Spinal cord (tissue), 10 donors: ENCODE results near the gene SGF29. TPM values are rescaled to one million over a fixed set of nuclear protein-coding genes. Genes with fewer than 3 reads are reported as not detected.

Source experiments
- DNase-seq, 6 donors: peaks; one replicate each; pipeline versions ENCODE4 v3.0.0 to v3.0.0-alpha.2; 2013 to 2015; ENCODE audit warnings: low spot score in 6 of 6, low read depth in 4 of 6
- H3K27ac ChIP-seq: one replicate; pipeline ENCODE4 v1.5.1; 2013; ENCODE audit warnings: low read depth, low read length, control low read depth
- H3K27me3 ChIP-seq: one replicate; pipeline ENCODE4 v1.6.1; 2013; ENCODE audit warnings: low read length; ENCODE audit not compliant: control insufficient read depth, insufficient read depth
- H3K36me3 ChIP-seq: one replicate; pipeline ENCODE4 v1.6.1; 2013; ENCODE audit warnings: low read length; ENCODE audit not compliant: control insufficient read depth, insufficient read depth
- H3K4me1 ChIP-seq: one replicate; pipeline ENCODE4 v1.6.1; 2013; ENCODE audit warnings: low read length; ENCODE audit not compliant: control insufficient read depth, insufficient read depth
- H3K4me3 ChIP-seq: one replicate; pipeline ENCODE4 v1.5.1; 2013; ENCODE audit warnings: low read depth, low read length, control low read depth
- H3K9me3 ChIP-seq: one replicate; pipeline ENCODE4 v1.6.1; 2013; ENCODE audit warnings: low read length; ENCODE audit not compliant: control insufficient read depth, insufficient read depth
- WGBS: methylation state at CpG from one replicate; pipeline ENCODE4 v1.1.5; 2013; ENCODE audit warnings: missing lambda C conversion rate; ENCODE audit not compliant: insufficient coverage; 5-methylcytosine and 5-hydroxymethylcytosine counted together
- long read RNA-seq, 4 donors: transcript quantifications; one replicate each; lab custom pipeline, GENCODE V29; 2026
- polyA plus RNA-seq, 2 donors: library from polyadenylated mRNA; unstranded; fragments of 120-200 nt; gene quantifications; one replicate each; pipeline ENCODE4 v1.2.1, GENCODE V29; 2013; ENCODE audit not compliant: insufficient read length in 2 of 2
- total RNA-seq, 2 donors: library from RNA; depleted of rRNA in 1 of 2; stranded (reverse); fragments of 120-200 nt in 1 of 2; fragments of >200 nt in 1 of 2; gene quantifications; one replicate each; pipeline versions ENCODE4 v1.2.3 to v1.2.4, GENCODE V29; 2013 to 2014
- donor health status: healthy.

SGF29 gene
- total RNA-seq (10 to 100 TPM in 1 of 2 donors, 1 to 10 TPM in 1; 8.6 to 29.6 TPM), polyA plus RNA-seq (10 to 100 TPM; 25.3 to 25.8 TPM)
- long read RNA-seq, donor 1, transcript SGF29-201 (10 exons, 1,153 nt): major isoform, 7 of 7 reads
- long read RNA-seq, donor 1, partial matches to known transcripts: 0 of 7 reads
- long read RNA-seq, donor 1, other reads (novel, unspliced or antisense): 0 of 7 reads
- long read RNA-seq, donor 2, partial matches to known transcripts: 0 of 2 reads
- long read RNA-seq, donor 2, other reads (novel, unspliced or antisense): 0 of 2 reads
- long read RNA-seq, donor 3, transcript SGF29-201 (10 exons, 1,153 nt): major isoform, 7 of 7 reads
- long read RNA-seq, donor 3, partial matches to known transcripts: 0 of 7 reads
- long read RNA-seq, donor 3, other reads (novel, unspliced or antisense): 0 of 7 reads
- long read RNA-seq, donor 4, transcript SGF29-201 (10 exons, 1,153 nt): major isoform, 9 of 10 reads
- long read RNA-seq, donor 4, partial matches to known transcripts: 0 of 10 reads
- long read RNA-seq, donor 4, other reads (novel, unspliced or antisense): 0 of 10 reads

GRCh38 chr16:28553776-28554633 lies at the start of gene SGF29:
Gene SGF29 (plus strand): TSS chr16:28553920. CDS start chr16:28581070, 27,150 bp downstream.
- WGBS: 2% methylated on average over 48 of the region's 88 CpGs
- peak within 1 kb of the TSS; percentile 90 for H3K4me3 ChIP-seq
- H3K27me3 ChIP-seq: no peaks in the 10 kb centered on the region
- DNase-seq: peak; percentile 88 to 98 (median 94)
- H3K4me1 ChIP-seq: peaks cover 12% of the 10 kb centered on the region
- H3K9me3 ChIP-seq: no peaks in the 10 kb centered on the region
- H3K36me3 ChIP-seq: peaks cover 10% of the 10 kb centered on the region
- H3K27ac ChIP-seq: peak within 1 kb of the TSS; percentile 99

GRCh38 chr16:28504707-28505404 lies 48.9 kb upstream of the SGF29 start:
- H3K4me3 ChIP-seq: no peak overlapping the region
- WGBS: 76% methylated on average over 6 of the region's 8 CpGs
- H3K27ac ChIP-seq: no peak overlapping the region
- no peaks in the 10 kb centered on the region for H3K9me3 ChIP-seq
- no peaks in the 10 kb centered on the region for H3K36me3 ChIP-seq
- DNase-seq: no peak
- H3K4me1 ChIP-seq: no peaks in the 10 kb centered on the region
- no peaks in the 10 kb centered on the region for H3K27me3 ChIP-seq

GRCh38 chr16:28505489-28506137 lies 48.1 kb upstream of the SGF29 start:
- 77% methylated on average over 7 of the region's 14 CpGs for WGBS
- no peak overlapping the region for H3K4me3 ChIP-seq
- no peaks in the 10 kb centered on the region for H3K27me3 ChIP-seq
- no peaks in the 10 kb centered on the region for H3K4me1 ChIP-seq
- H3K27ac ChIP-seq: no peak overlapping the region
- no peak for DNase-seq
- H3K36me3 ChIP-seq: no peaks in the 10 kb centered on the region
- H3K9me3 ChIP-seq: no peaks in the 10 kb centered on the region

- no peak overlapping the region for H3K4me3 ChIP-seq
- WGBS: 70% methylated on average over 2 of the region's 3 CpGs
- H3K4me1 ChIP-seq: no peaks in the 10 kb centered on the region
- H3K9me3 ChIP-seq: no peaks in the 10 kb centered on the region
- no peaks in the 10 kb centered on the region for H3K27me3 ChIP-seq
- H3K36me3 ChIP-seq: no peaks in the 10 kb centered on the region
- DNase-seq: no peak
- H3K27ac ChIP-seq: no peak overlapping the region
Measured at GRCh38 chr16:28511031-28511430, 42.7 kb upstream of the SGF29 start.

- Histone ChIP-seq H3K9me3 (no peaks in the 10 kb centered on the region), H3K4me1 (no peaks in the 10 kb centered on the region), H3K36me3 (no peaks in the 10 kb centered on the region), H3K27me3 (no peaks in the 10 kb centered on the region), H3K4me3 (no peak overlapping the region), H3K27ac (no peak overlapping the region)
- 82% methylated on average over 16 of the region's 21 CpGs for WGBS
- no peak for DNase-seq
Measured at GRCh38 chr16:28511801-28512789, 41.6 kb upstream of the SGF29 start.

GRCh38 chr16:28513484-28514181 lies 40.1 kb upstream of the SGF29 start:
- H3K27me3 ChIP-seq: no peaks in the 10 kb centered on the region
- no peaks in the 10 kb centered on the region for H3K9me3 ChIP-seq
- no peaks in the 10 kb centered on the region for H3K4me1 ChIP-seq
- no peaks in the 10 kb centered on the region for H3K36me3 ChIP-seq
- WGBS: 90% methylated on average over 9 of the region's 12 CpGs
- H3K4me3 ChIP-seq: no peak overlapping the region
- DNase-seq: no peak
- no peak overlapping the region for H3K27ac ChIP-seq

- H3K4me3 ChIP-seq: no peak overlapping the region
- no peak for DNase-seq
- WGBS: 89% methylated on average over 7 of the region's 7 CpGs
- no peaks in the 10 kb centered on the region for H3K36me3 ChIP-seq
- no peaks in the 10 kb centered on the region for H3K9me3 ChIP-seq
- no peaks in the 10 kb centered on the region for H3K27me3 ChIP-seq
- H3K27ac ChIP-seq: no peak overlapping the region
- no peaks in the 10 kb centered on the region for H3K4me1 ChIP-seq
Measured at GRCh38 chr16:28514246-28514645, 39.5 kb upstream of the SGF29 start.

- Histone ChIP-seq H3K36me3 (no peaks in the 10 kb centered on the region), H3K27me3 (no peaks in the 10 kb centered on the region), H3K27ac (no peak overlapping the region), H3K9me3 (no peaks in the 10 kb centered on the region), H3K4me3 (no peak overlapping the region), H3K4me1 (no peaks in the 10 kb centered on the region)
- DNase-seq: no peak
- WGBS: 78% methylated on average over 3 of the region's 7 CpGs
Measured at GRCh38 chr16:28520672-28521071, 33.0 kb upstream of the SGF29 start.
